H7 (cell line): ENCODE results near the gene KIF5A. TPM values are rescaled to one million over a fixed set of nuclear protein-coding genes. Genes with fewer than 3 reads are reported as not detected.
A peak's percentile ranks its signal among the peaks of the same experiment; 100 is the strongest.

Experiments
- DNase-seq: peaks from one replicate; pipeline ENCODE4 v3.0.0; 2012
- H3K27me3 ChIP-seq: 2 replicates; pipeline ENCODE4 v1.6.0; 2011; ENCODE audit warnings: mild to moderate bottlenecking, low read length; ENCODE audit not compliant: control insufficient read depth, insufficient read depth
- H3K36me3 ChIP-seq: replicated peaks from 2 replicates; pipeline ENCODE4 v1.5.1; 2011; ENCODE audit warnings: low read length; ENCODE audit not compliant: control insufficient read depth, insufficient read depth
- H3K4me3 ChIP-seq: 2 replicates; pipeline ENCODE4 v1.5.1; 2011; ENCODE audit warnings: low read depth, mild to moderate bottlenecking, control low read depth, low read length, moderate library complexity; ENCODE audit not compliant: insufficient read depth
- total RNA-seq: library from RNA; depleted of rRNA; stranded (reverse); fragments of >200 nt; shearing (Covaris generic); gene quantifications from 2 replicates; pipeline ENCODE4 v1.2.3, GENCODE V29; 2014

The KIF5A gene
- total RNA-seq, 1 experiment from 2014 or later = 1.0 TPM

- Histone ChIP-seq H3K27me3 (peaks cover 99% of the 10 kb centered on the region), H3K4me3 (peak overlapping the region; percentile 16; the same call in 1 of the 2 replicates), H3K36me3 (no peaks in the 10 kb centered on the region)
- DNase-seq = peak; percentile 96
These were observed 71.9 kb downstream of the KIF5A start for GRCh38 chr12:57621497-57622292.

- peaks cover 100% of the 10 kb centered on the region for H3K27me3 ChIP-seq
- peak; percentile 13 for DNase-seq
These were observed 72.7 kb downstream of the KIF5A start for GRCh38 chr12:57622293-57623245.

GRCh38 chr12:57623385-57623784 lies 73.5 kb downstream of the KIF5A start:
- H3K27me3 ChIP-seq = peaks cover 100% of the 10 kb centered on the region
- no peak overlapping the region for H3K4me3 ChIP-seq
- H3K36me3 ChIP-seq = no peaks in the 10 kb centered on the region
- DNase-seq = no peak

More at GRCh38 chr12:57622293-57623245, 72.7 kb downstream of the KIF5A start:
- Histone ChIP-seq H3K36me3 (no peaks in the 10 kb centered on the region), H3K4me3 (no peak overlapping the region)

- H3K4me3 ChIP-seq = no peak overlapping the region
- H3K36me3 ChIP-seq = no peaks in the 10 kb centered on the region
- H3K27me3 ChIP-seq = peaks cover 100% of the 10 kb centered on the region
- peak; percentile 19 for DNase-seq
These were observed 74.1 kb downstream of the KIF5A start for GRCh38 chr12:57623811-57624390.

GRCh38 chr12:57624441-57625220 lies 74.8 kb downstream of the KIF5A start:
- H3K4me3 ChIP-seq = no peak overlapping the region
- H3K36me3 ChIP-seq = no peaks in the 10 kb centered on the region
- H3K27me3 ChIP-seq = peaks cover 100% of the 10 kb centered on the region
- peak; percentile 11 for DNase-seq

GRCh38 chr12:57625261-57626032 lies 75.6 kb downstream of the KIF5A start:
- peaks cover 100% of the 10 kb centered on the region for H3K27me3 ChIP-seq
- H3K36me3 ChIP-seq = no peaks in the 10 kb centered on the region
- no peak overlapping the region for H3K4me3 ChIP-seq
- peak; percentile 12 for DNase-seq

GRCh38 chr12:57626111-57626920 lies 76.5 kb downstream of the KIF5A start:
- H3K4me3 ChIP-seq = no peak overlapping the region
- DNase-seq = peak; percentile 34
- H3K36me3 ChIP-seq = no peaks in the 10 kb centered on the region
- peaks cover 100% of the 10 kb centered on the region for H3K27me3 ChIP-seq

GRCh38 chr12:57626921-57627445 lies 77.1 kb downstream of the KIF5A start:
- Histone ChIP-seq H3K36me3 (no peaks in the 10 kb centered on the region), H3K4me3 (no peak overlapping the region), H3K27me3 (peaks cover 100% of the 10 kb centered on the region)
- DNase-seq = peak; percentile 62

- Histone ChIP-seq H3K4me3 (peak overlapping the region; percentile 16; the same call in 1 of the 2 replicates), H3K27me3 (peaks cover 100% of the 10 kb centered on the region), H3K36me3 (no peaks in the 10 kb centered on the region)
- DNase-seq = peak; percentile 80
These were observed 77.8 kb downstream of the KIF5A start for GRCh38 chr12:57627501-57628279.

GRCh38 chr12:57628280-57629191 lies 78.7 kb downstream of the KIF5A start:
- no peak overlapping the region for H3K4me3 ChIP-seq
- H3K27me3 ChIP-seq = peaks cover 100% of the 10 kb centered on the region
- DNase-seq = peak; percentile 48
- H3K36me3 ChIP-seq = no peaks in the 10 kb centered on the region

- Histone ChIP-seq H3K27me3 (peaks cover 95% of the 10 kb centered on the region), H3K36me3 (no peaks in the 10 kb centered on the region), H3K4me3 (no peak overlapping the region)
- peak; percentile 15 for DNase-seq
These were observed 80.1 kb downstream of the KIF5A start for GRCh38 chr12:57629897-57630471.
